IMR-90 (cell line): ENCODE measurements around the gene CTIF. TPM values are rescaled to one million over a fixed set of nuclear protein-coding genes. Genes with fewer than 3 reads are reported as not detected.

Source experiments
- ATAC-seq: fragments of 200-7000 bp; cut with Tn5 transposase; 2 replicates; pipeline ENCODE4 v1.9.1; 2020; ENCODE audit warnings: low read depth, mild to moderate bottlenecking, moderate library complexity
- BruUV-seq: library from RNA; stranded (reverse); fragments of 400-500 nt; replicated peaks from 2 replicates; lab custom pipeline; 2021; lab: Mats Ljungman, UMichigan
- CTCF ChIA-PET: fragments of 300-600 bp; formaldehyde crosslinking; extraction: SDS; loops from one replicate; lab custom pipeline; 2021; ENCODE audit warnings: antibody characterized with exemption; lab: Yijun Ruan, JAX
- POLR2A ChIA-PET: fragments of 300-600 bp; sonication (Branson Sonifier 250); formaldehyde crosslinking; loops from one replicate; lab custom pipeline; 2022; ENCODE audit warnings: antibody characterized with exemption; ENCODE audit not compliant: unreplicated experiment; lab: Charles Lee
- DNase-seq: peaks from one replicate; pipeline ENCODE4 v3.0.0; 2013
- H2AFZ ChIP-seq: replicated peaks from 2 replicates; pipeline ENCODE3; 2013; ENCODE audit warnings: low read length, mild to moderate bottlenecking; ENCODE audit not compliant: poor library complexity
- H2AK5ac ChIP-seq: 2 replicates; pipeline ENCODE4 v1.6.1; 2013; ENCODE audit warnings: low read depth, low read length, inconsistent platforms
- H2AK9ac ChIP-seq: replicated peaks from 2 replicates; pipeline ENCODE3; 2013; ENCODE audit warnings: mild to moderate bottlenecking, low read depth, low read length, moderate library complexity; ENCODE audit not compliant: poor library complexity
- H2BK120ac ChIP-seq: 2 replicates; pipeline ENCODE4 v1.6.1; 2013; ENCODE audit warnings: low read depth, low read length, inconsistent platforms
- H2BK15ac ChIP-seq: 3 replicates; pipeline ENCODE4 v1.6.1; 2013; ENCODE audit warnings: low read depth, low read length, inconsistent platforms
- H2BK20ac ChIP-seq: 2 replicates; pipeline ENCODE4 v1.6.1; 2013; ENCODE audit warnings: low read depth, mild to moderate bottlenecking, inconsistent platforms, low read length, moderate library complexity
- H2BK5ac ChIP-seq: 2 replicates; pipeline ENCODE4 v1.6.1; 2013; ENCODE audit warnings: mild to moderate bottlenecking, low read depth, low read length, inconsistent platforms; ENCODE audit not compliant: poor library complexity, severe bottlenecking
- H3K14ac ChIP-seq: replicated peaks from 2 replicates; pipeline ENCODE4 v1.6.1; 2013; ENCODE audit warnings: low read depth, low read length, inconsistent platforms
- H3K18ac ChIP-seq: 2 replicates; pipeline ENCODE4 v1.6.1; 2013; ENCODE audit warnings: low read depth, low read length, control low read depth
- H3K23ac ChIP-seq: 2 replicates; pipeline ENCODE4 v1.6.1; 2013; ENCODE audit warnings: low read depth, low read length, inconsistent platforms
- H3K27ac ChIP-seq: 2 replicates; pipeline ENCODE4 v1.5.1; 2013; ENCODE audit warnings: mild to moderate bottlenecking, control low read depth, low read length; ENCODE audit not compliant: insufficient read depth
- H3K27me3 ChIP-seq: 2 replicates; pipeline ENCODE4 v1.6.1; 2013; ENCODE audit warnings: low read length; ENCODE audit not compliant: control insufficient read depth, insufficient read depth
- H3K36me3 ChIP-seq: 2 replicates; pipeline ENCODE4 v1.6.1; 2013; ENCODE audit warnings: low read length, mixed read lengths; ENCODE audit not compliant: control insufficient read depth, insufficient read depth
- H3K4ac ChIP-seq: 2 replicates; pipeline ENCODE4 v1.6.1; 2013; ENCODE audit warnings: low read depth, low read length, inconsistent platforms
- H3K4me1 ChIP-seq: 2 replicates; pipeline ENCODE4 v1.6.1; 2013; ENCODE audit warnings: low read length, mixed read lengths; ENCODE audit not compliant: control insufficient read depth, insufficient read depth
- H3K4me2 ChIP-seq: 2 replicates; pipeline ENCODE4 v1.6.1; 2013; ENCODE audit warnings: low read depth, mild to moderate bottlenecking, control low read depth, low read length, moderate library complexity
- H3K4me3 ChIP-seq: 2 replicates; pipeline ENCODE4 v1.5.1; 2013; ENCODE audit warnings: low read depth, mild to moderate bottlenecking, control low read depth, low read length, moderate library complexity; ENCODE audit not compliant: insufficient read depth
- H3K56ac ChIP-seq: 2 replicates; pipeline ENCODE4 v1.6.1; 2013; ENCODE audit warnings: low read length, inconsistent platforms; ENCODE audit not compliant: insufficient read depth; ENCODE audit errors: extremely low read depth
- H3K79me1 ChIP-seq, 2 experiments: 2 replicates each; pipeline ENCODE4 v1.6.1; 2013; ENCODE audit warnings: low read length in 2 of 2, inconsistent platforms in 1 of 2, low read depth in 1 of 2
- H3K9ac ChIP-seq: 2 replicates; pipeline ENCODE4 v1.6.1; 2013; ENCODE audit warnings: low read depth, low read length, control low read depth
- H3K9me1 ChIP-seq: 2 replicates; pipeline ENCODE4 v1.6.1; 2013; ENCODE audit warnings: low read length, inconsistent platforms; ENCODE audit not compliant: insufficient read depth
- H3K9me3 ChIP-seq: 2 replicates; pipeline ENCODE4 v1.6.1; 2013; ENCODE audit warnings: low read length; ENCODE audit not compliant: control insufficient read depth, insufficient read depth
- H4K20me1 ChIP-seq: 2 replicates; pipeline ENCODE4 v1.6.1; 2013; ENCODE audit warnings: low read length, inconsistent platforms; ENCODE audit not compliant: insufficient read depth
- H4K5ac ChIP-seq: 2 replicates; pipeline ENCODE4 v1.6.1; 2013; ENCODE audit warnings: mild to moderate bottlenecking, low read depth, low read length, control low read depth
- H4K8ac ChIP-seq, 2 experiments: 2 replicates each; pipeline ENCODE4 v1.6.1; 2013; ENCODE audit warnings: low read depth in 2 of 2, low read length in 2 of 2, control low read depth in 1 of 2, inconsistent platforms in 1 of 2
- H4K91ac ChIP-seq: 2 replicates; pipeline ENCODE4 v1.6.1; 2013; ENCODE audit warnings: low read depth, low read length, inconsistent platforms; ENCODE audit not compliant: insufficient read depth
- BHLHE40 ChIP-seq: fragments of 150-350 bp; IDR thresholded peaks from 2 replicates; pipeline ENCODE4 v1.6.1; 2016; ENCODE audit warnings: mild to moderate bottlenecking, low read depth, low read length
- CEBPB ChIP-seq: IDR thresholded peaks from 2 replicates; pipeline ENCODE4 v1.6.1; 2012; ENCODE audit warnings: low read depth, low read length, improper control_type of control experiment
- CTCF ChIP-seq: conservative IDR thresholded peaks from 2 replicates; pipeline ENCODE4 v1.5.1; 2012; ENCODE audit warnings: mild to moderate bottlenecking, low read depth, low read length, improper control_type of control experiment
- ELK1 ChIP-seq: fragments of 150-350 bp; IDR thresholded peaks from 2 replicates; pipeline ENCODE4 v1.6.1; 2016; ENCODE audit warnings: low read depth, mild to moderate bottlenecking, low read length, moderate library complexity, borderline replicate concordance
- MAFK ChIP-seq: IDR thresholded peaks from 2 replicates; pipeline ENCODE4 v1.6.1; 2012; ENCODE audit warnings: low read depth, low read length, improper control_type of control experiment
- MXI1 ChIP-seq: IDR thresholded peaks from 2 replicates; pipeline ENCODE4 v1.6.1; 2012; ENCODE audit warnings: low read depth, mild to moderate bottlenecking, low read length, moderate library complexity, borderline replicate concordance
- NFE2L2 ChIP-seq: fragments of 150-350 bp; IDR thresholded peaks from 2 replicates; pipeline ENCODE4 v1.6.1; 2016; ENCODE audit warnings: low read depth, mild to moderate bottlenecking, low read length
- RAD21 ChIP-seq: IDR thresholded peaks from 2 replicates; pipeline ENCODE4 v1.6.1; 2012; ENCODE audit warnings: low read length, improper control_type of control experiment
- RFX5 ChIP-seq: IDR thresholded peaks from 2 replicates; pipeline ENCODE4 v1.8.0; 2012; ENCODE audit warnings: low read depth, mild to moderate bottlenecking, low read length, moderate library complexity
- SMC3 ChIP-seq: fragments of 150-350 bp; IDR thresholded peaks from 2 replicates; pipeline ENCODE4 v1.6.1; 2016; ENCODE audit warnings: low read depth, mild to moderate bottlenecking, antibody characterized with exemption, low read length, moderate library complexity
- WGBS, 2 experiments: methylation state at CpG; one replicate each; pipeline versions ENCODE4 v1.1.5 to v1.1.7; 2013; ENCODE audit warnings: missing lambda C conversion rate in 2 of 2; ENCODE audit not compliant: insufficient read length in 1 of 2; ENCODE audit errors: extremely low coverage in 2 of 2; 5-methylcytosine and 5-hydroxymethylcytosine counted together
- dilution Hi-C: fragments of 300-500 bp; cut with HindIII; formaldehyde crosslinking; loops from one replicate; pipeline ENCODE4 v1.14.3; 2018; ENCODE audit warnings: low sequenced_read_pairs; ENCODE audit not compliant: unreplicated experiment
- in situ Hi-C: fragments of 300-500 bp; cut with MboI; formaldehyde crosslinking; loops from 3 replicates; pipeline ENCODE4 v1.14.3; 2019; ENCODE audit warnings: low sequenced_read_pairs, inconsistent platforms, mixed read lengths
- intact Hi-C: fragments of 100-400 bp; cut with micrococcal nuclease; formaldehyde crosslinking; loops from 2 replicates; pipeline ENCODE4 v1.10.0; 2022
- polyA plus RNA-seq, 3 experiments: library from polyadenylated mRNA; depleted of rRNA; stranded (reverse); fragments of >200 nt; gene quantifications; 2 replicates each; pipeline ENCODE4 v1.2.3, GENCODE V29; 2012; ENCODE audit warnings: low replicate concordance in 1 of 3
- total RNA-seq: library from RNA; depleted of rRNA; stranded (reverse); fragments of >200 nt; gene quantifications from 2 replicates; pipeline ENCODE4 v1.2.3, GENCODE V29; 2012

Gene CTIF
- total and polyA plus RNA-seq, 2 of the 4 experiments (the other 2 are of a cell fraction): 25.1 to 57.0 TPM

- no peak overlapping the region for H3K9ac ChIP-seq
- no peak overlapping the region for H2AK9ac ChIP-seq
- no peak for TF ChIP-seq ELK1
- TF ChIP-seq MXI1: no peak
- TF ChIP-seq SMC3: no peak
- TF ChIP-seq RFX5: no peak
- TF ChIP-seq RAD21: no peak
- no peak for TF ChIP-seq NFE2L2
- no peak for TF ChIP-seq MAFK
- no peak for TF ChIP-seq BHLHE40
- no peak for TF ChIP-seq CTCF
- no peak for TF ChIP-seq CEBPB
- no peak overlapping the region for H3K27ac ChIP-seq
- no peak overlapping the region for H2AK5ac ChIP-seq
- H2BK20ac ChIP-seq: no peak overlapping the region
- H4K8ac ChIP-seq: no peak overlapping the region
- DNase-seq: no peak
- H3K4me2 ChIP-seq: no peak overlapping the region
- no peak overlapping the region for H2BK120ac ChIP-seq
- peaks cover 19% of the 10 kb centered on the region for H4K20me1 ChIP-seq
- POLR2A ChIA-PET: interaction anchor here (0.6 kb wide), 1 partner anchor 9 kb away, joined by 3 read pairs; no protein-coding TSS in a partner anchor
- H4K5ac ChIP-seq: no peak overlapping the region
- CTCF ChIA-PET: no interaction called here
- H3K23ac ChIP-seq: no peak overlapping the region
- in situ Hi-C loops: no loop called here
- WGBS, 2 experiments: 97% methylated on average over 3 of the region's 4 CpGs; no CpG with 5 or more reads in 1 of the 2 experiments
- no peak overlapping the region for H3K14ac ChIP-seq
- H3K9me1 ChIP-seq: peaks cover 32% of the 10 kb centered on the region
- H3K4me1 ChIP-seq: peaks cover 5% of the 10 kb centered on the region
- no peak overlapping the region for H2AFZ ChIP-seq
- no peaks in the 10 kb centered on the region for H3K27me3 ChIP-seq
- no peak for ATAC-seq
- H3K4ac ChIP-seq: no peak overlapping the region
- peaks cover 37% of the 10 kb centered on the region for H3K36me3 ChIP-seq
- no peak overlapping the region for H3K56ac ChIP-seq
- dilution Hi-C loops: no loop called here
- no peak overlapping the region for H2BK5ac ChIP-seq
- no peaks in the 10 kb centered on the region for H3K9me3 ChIP-seq
- peaks cover 23 to 80% of the 10 kb centered on the region in 2 experiments for H3K79me1 ChIP-seq
- intact Hi-C loops: no loop called here
- no peak overlapping the region for H4K91ac ChIP-seq
- H3K4me3 ChIP-seq: no peak overlapping the region
- no TSS peak for BruUV-seq
- no peak overlapping the region for H3K18ac ChIP-seq
- no peak overlapping the region for H2BK15ac ChIP-seq
Measured at GRCh38 chr18:48792141-48792540, 253.3 kb downstream of the CTIF start.
